ENCODE data around the gene LRRC23. TPM values are rescaled to one million over a fixed set of nuclear protein-coding genes. Genes with fewer than 3 reads are reported as not detected.
A peak's percentile ranks its signal among the peaks of the same experiment; 100 is the strongest.

The LRRC23 gene
- total and polyA plus RNA-seq, 9 of the 15 experiments (the other 6 are each of a cell fraction or from before 2014, with no cell fraction given): 2.2 to 7.0 (median 3.0) TPM

- peak; percentile 77 for ATAC-seq
Observed at GRCh38 chr12:6914947-6915788, 10.5 kb downstream of the LRRC23 start.

More at GRCh38 chr12:6914947-6915788, 10.5 kb downstream of the LRRC23 start:
- DNase-seq (ENCODE audit: extremely low read depth in 1 of 4, low spot score in 3 of 4) (peak; percentile 70 to 84 (median 72)), FAIRE-seq (no peak)
- Histone ChIP-seq H3K79me2 (ENCODE audit: control insufficient read depth, insufficient read depth, low read length) (peaks cover 19% of the 10 kb centered on the region), H3K9me3 (replicated peaks; ENCODE audit: control insufficient read depth, insufficient read depth, low read depth, low read length) (no peaks in the 10 kb centered on the region), H3K9me1 (ENCODE audit: control insufficient read depth, insufficient read depth, low read length) (peaks cover 6% of the 10 kb centered on the region), H4K20me1 (replicated peaks; ENCODE audit: control insufficient read depth, insufficient read depth, low read length) (no peaks in the 10 kb centered on the region), H3K4me1 (replicated peaks in 1 of 2; ENCODE audit: control insufficient read depth in 2 of 2, insufficient read depth in 2 of 2, low read length in 2 of 2) (peaks cover 12 to 40% of the 10 kb centered on the region in 2 experiments; a peak in 4 of 5 replicates), H3K27me3 (ENCODE audit: control insufficient read depth in 2 of 2, insufficient read depth in 2 of 2, low read length in 2 of 2) (no peaks in the 10 kb centered on the region), H3K27ac (ENCODE audit: extremely low read depth, low read depth, low read length) (no peak overlapping the region; the same call in 2 of the 3 replicates), H3K4me2 (ENCODE audit: insufficient read depth, low read length) (peak overlapping the region; percentile 76), H2AFZ (ENCODE audit: low read depth, low read length) (peak overlapping the region; percentile 59), H3K36me3 (ENCODE audit: control insufficient read depth, insufficient read depth, low read length) (peaks cover 19% of the 10 kb centered on the region; the same call in 2 of the 3 replicates), H3K4me3 (peak overlapping the region; percentile 46), H3K9ac (ENCODE audit: insufficient read depth in 1 of 2, low read depth in 2 of 2, low read length in 2 of 2) (peak overlapping the region; percentile 34 to 87; a peak in 3 of 4 replicates)
- ChIA-PET POLR2A (no interaction called here), CTCF (ENCODE audit: low intra/inter-chr PET ratio) (no interaction called here)
- WGBS (ENCODE audit: insufficient coverage, low coverage, missing lambda C conversion rate): 23% methylated on average over 7 of the region's 29 CpGs
- in situ Hi-C loops (cut with MboI): no loop called here
- intact Hi-C loops (cut with micrococcal nuclease): no loop called here
- TF ChIP-seq ZBTB33 (CRISPR knock-in tag; IDR thresholded peaks at IDR 0.05) (peak; percentile 5; the same call in 1 of the 2 replicates), NRF1 (conservative IDR thresholded peaks at IDR 0.05 in 1 of 2, IDR thresholded peaks at IDR 0.05 in 1 of 2) (0 out of 4 replicates have a peak, but pooled peaks have one; percentile 4 to 6), GATA2 (CRISPR knock-in tag; IDR thresholded peaks at IDR 0.05) (0 out of 2 replicates have a peak, but pooled peaks have one; percentile 34), VEZF1 (CRISPR knock-in tag; IDR thresholded peaks at IDR 0.05) (peak; percentile 46; the same call in 1 of the 2 replicates), MNT (conservative IDR thresholded peaks at IDR 0.05) (no peak)
- no TSS peak for BruUV-seq (replicated peaks)
